ENCODE data around the gene MATN4. TPM values are rescaled to one million over a fixed set of nuclear protein-coding genes. Genes with fewer than 3 reads are reported as not detected.

MATN4 gene
- total RNA-seq, 1 donor from 2014 or later: 0.26 TPM

- peaks cover 23% of the 10 kb centered on the region for H3K27me3 ChIP-seq (ENCODE audit: control insufficient read depth, insufficient read depth, low read length)
- H3K4me3 ChIP-seq (ENCODE audit: low read depth, low read length): no peak overlapping the region
- no peak for TF ChIP-seq CTCF (IDR thresholded peaks at IDR 0.05; ENCODE audit: insufficient read depth, low read length, severe bottlenecking)
- FAIRE-seq: no peak
- H3K36me3 ChIP-seq (ENCODE audit: control insufficient read depth, insufficient read depth, low read length): no peaks in the 10 kb centered on the region
- DNase-seq (ENCODE audit: low read depth): no peak
Observed at GRCh38 chr20:45313065-45313695, 5.1 kb upstream of the MATN4 start.

- DNase-seq (ENCODE audit: low read depth) (no peak), FAIRE-seq (no peak)
- Histone ChIP-seq H3K27me3 (ENCODE audit: control insufficient read depth, insufficient read depth, low read length) (peaks cover 18% of the 10 kb centered on the region), H3K4me3 (ENCODE audit: low read depth, low read length) (no peak overlapping the region), H3K36me3 (ENCODE audit: control insufficient read depth, insufficient read depth, low read length) (no peaks in the 10 kb centered on the region)
- TF ChIP-seq CTCF (IDR thresholded peaks at IDR 0.05; ENCODE audit: insufficient read depth, low read length, severe bottlenecking): no peak
Observed at GRCh38 chr20:45312241-45312640, 4.1 kb upstream of the MATN4 start.

- no peak for FAIRE-seq
- peak; percentile 22 for DNase-seq (ENCODE audit: low read depth)
- no peak overlapping the region for H3K4me3 ChIP-seq (ENCODE audit: low read depth, low read length)
- H3K27me3 ChIP-seq (ENCODE audit: control insufficient read depth, insufficient read depth, low read length): peaks cover 12% of the 10 kb centered on the region
- TF ChIP-seq CTCF (IDR thresholded peaks at IDR 0.05; ENCODE audit: insufficient read depth, low read length, severe bottlenecking): peak; percentile 92
- H3K36me3 ChIP-seq (ENCODE audit: control insufficient read depth, insufficient read depth, low read length): no peaks in the 10 kb centered on the region
Observed at GRCh38 chr20:45311589-45312211, 3.6 kb upstream of the MATN4 start.

- no peak for DNase-seq (ENCODE audit: low read depth)
- H3K27me3 ChIP-seq (ENCODE audit: control insufficient read depth, insufficient read depth, low read length): peaks cover 8% of the 10 kb centered on the region
- TF ChIP-seq CTCF (IDR thresholded peaks at IDR 0.05; ENCODE audit: insufficient read depth, low read length, severe bottlenecking): no peak
- FAIRE-seq: no peak
- no peaks in the 10 kb centered on the region for H3K36me3 ChIP-seq (ENCODE audit: control insufficient read depth, insufficient read depth, low read length)
- no peak overlapping the region for H3K4me3 ChIP-seq (ENCODE audit: low read depth, low read length)
Observed at GRCh38 chr20:45309075-45309474, 976 bp upstream of the MATN4 start.

GRCh38 chr20:45307076-45307640, 941 bp downstream of the MATN4 start:
- DNase-seq (ENCODE audit: low read depth) (no peak), FAIRE-seq (no peak)
- Histone ChIP-seq H3K27me3 (ENCODE audit: control insufficient read depth, insufficient read depth, low read length) (peaks cover 9% of the 10 kb centered on the region), H3K36me3 (ENCODE audit: control insufficient read depth, insufficient read depth, low read length) (no peaks in the 10 kb centered on the region), H3K4me3 (ENCODE audit: low read depth, low read length) (no peak overlapping the region)
- TF ChIP-seq CTCF (IDR thresholded peaks at IDR 0.05; ENCODE audit: insufficient read depth, low read length, severe bottlenecking): no peak

All from bronchial epithelial cell (primary cell).